NCI-H2196 (cell line): ENCODE measurements around the gene NUDT19.
"Not testable (repeated sequence)": the region's sequence is repeated elsewhere in the genome, so short reads cannot be mapped to it uniquely, and the experiment has no call there.

Experiments
- DNase-seq: peaks from one replicate; lab custom pipeline; 2025; ENCODE audit not compliant: unreplicated experiment; lab: John Stamatoyannopoulos, UW

Gene NUDT19

DNA sequence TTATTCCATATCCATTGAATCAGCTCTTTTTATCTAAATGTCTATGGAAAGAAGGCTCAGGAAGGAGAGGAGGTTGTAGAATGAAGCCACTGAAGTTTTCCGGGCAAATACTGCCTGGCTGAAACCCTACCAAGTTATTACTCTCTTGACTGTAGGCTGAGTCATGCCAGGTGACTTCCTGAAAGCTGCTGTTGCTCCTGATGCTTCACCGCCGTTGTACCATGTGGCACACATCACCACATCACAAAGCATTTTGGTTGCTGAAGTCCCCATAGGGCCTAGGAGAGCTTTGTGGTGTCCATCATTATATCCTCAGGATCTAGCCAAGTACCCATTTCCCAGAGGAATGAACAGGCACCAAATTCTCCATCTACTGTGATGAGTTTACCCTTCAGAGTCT, 16.8 kb downstream of the NUDT19 start:
- no peak for DNase-seq

DNA sequence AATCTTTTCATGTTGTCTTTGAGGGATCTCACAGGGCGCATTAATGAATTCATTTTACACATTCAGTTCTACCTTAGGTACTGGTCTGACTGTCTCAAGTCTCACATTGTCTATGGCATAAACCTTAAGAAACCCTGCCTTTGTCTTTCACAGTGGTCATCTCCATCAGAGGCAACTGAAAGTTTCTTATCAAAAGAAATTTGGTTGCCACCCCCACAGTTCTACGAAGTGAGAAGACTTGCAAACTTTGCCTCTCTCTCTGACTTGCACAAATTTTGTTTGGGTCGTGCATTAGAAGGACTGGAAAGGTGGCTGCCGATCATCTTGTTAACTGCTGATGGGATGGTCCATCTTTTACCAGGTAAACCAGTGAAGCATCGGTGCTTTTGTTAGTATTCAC, 17.4 kb downstream of the NUDT19 start:
- no peak for DNase-seq

DNA sequence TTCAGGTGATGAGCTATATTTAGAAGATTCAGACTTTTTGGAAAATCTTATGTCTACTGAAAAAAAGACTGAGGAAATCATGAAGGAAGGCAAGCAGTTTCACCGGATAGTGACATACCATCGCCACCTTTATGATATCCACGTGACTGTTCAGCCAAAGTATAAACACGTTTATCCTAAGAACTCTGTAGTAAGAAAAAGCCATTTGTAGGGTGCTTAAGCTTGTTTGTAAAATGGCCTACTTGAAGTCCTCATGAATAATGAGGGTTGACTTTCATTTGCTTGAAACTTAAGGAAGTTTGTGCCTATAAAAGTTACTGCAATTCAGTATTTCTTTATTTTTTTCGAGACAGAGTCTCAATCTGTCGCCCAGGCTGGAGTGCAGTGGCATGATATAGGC, 20.1 kb downstream of the NUDT19 start:
- no peak for DNase-seq

DNA sequence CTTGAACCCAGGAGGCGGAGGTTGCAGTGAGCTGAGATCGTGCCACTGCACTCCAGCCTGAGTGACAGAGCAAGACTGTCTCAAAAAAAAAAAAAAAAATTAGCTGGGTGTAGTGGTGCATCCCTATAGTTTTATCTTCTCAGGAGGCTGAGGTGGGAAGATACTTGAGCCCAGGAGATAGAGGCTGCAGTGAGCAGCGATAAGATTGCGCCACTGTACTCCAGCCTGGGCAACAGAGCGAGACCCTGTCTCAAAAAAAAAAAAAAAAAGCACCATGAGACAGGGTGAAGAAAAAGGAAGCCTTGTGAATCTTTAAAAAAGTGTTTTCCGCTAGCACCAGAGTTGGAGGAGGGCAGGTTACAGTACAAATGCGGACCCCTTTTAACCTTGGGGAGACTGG, 24.6 kb downstream of the NUDT19 start:
- not testable (repeated sequence) for DNase-seq

DNA sequence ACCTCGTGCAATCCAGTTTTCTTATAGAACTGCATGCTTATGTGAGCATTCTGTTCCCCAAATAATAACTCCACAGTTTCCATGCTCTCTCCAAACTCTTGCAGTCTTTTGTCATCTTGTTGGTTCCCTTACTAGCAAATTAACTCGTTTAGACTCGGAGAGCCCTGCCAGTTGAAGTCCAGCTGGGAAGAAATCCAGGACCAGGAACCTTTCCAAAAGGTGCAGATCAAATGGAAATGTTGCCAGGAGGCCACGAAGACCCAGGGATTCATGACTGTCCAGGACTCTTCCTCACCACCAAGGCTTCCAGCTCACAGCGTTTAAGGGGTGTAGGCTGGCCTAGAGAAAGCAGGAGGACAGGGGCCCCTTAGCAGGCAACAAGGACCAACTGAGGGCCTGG, 25.9 kb downstream of the NUDT19 start:
- DNase-seq: no peak

DNA sequence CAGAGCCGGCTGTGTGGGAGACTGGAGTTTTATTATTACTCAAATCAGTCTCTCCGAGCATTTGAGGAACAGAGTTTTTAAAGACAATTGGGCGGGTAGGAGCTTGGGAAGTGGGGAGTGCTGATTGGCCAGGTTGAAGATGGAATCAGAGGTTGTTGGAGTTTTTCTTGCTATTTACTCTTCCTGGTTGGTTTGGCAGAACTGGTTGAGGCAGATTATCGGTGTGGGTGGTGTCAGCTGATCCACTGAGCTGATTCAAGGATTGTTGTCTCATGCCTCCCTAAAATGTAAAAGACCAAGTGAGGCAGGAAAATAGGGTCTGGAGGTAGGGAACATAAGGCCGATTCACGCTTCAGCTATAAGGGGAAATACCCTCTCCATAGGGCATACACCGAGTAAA, 26.7 kb downstream of the NUDT19 start:
- no peak for DNase-seq

DNA sequence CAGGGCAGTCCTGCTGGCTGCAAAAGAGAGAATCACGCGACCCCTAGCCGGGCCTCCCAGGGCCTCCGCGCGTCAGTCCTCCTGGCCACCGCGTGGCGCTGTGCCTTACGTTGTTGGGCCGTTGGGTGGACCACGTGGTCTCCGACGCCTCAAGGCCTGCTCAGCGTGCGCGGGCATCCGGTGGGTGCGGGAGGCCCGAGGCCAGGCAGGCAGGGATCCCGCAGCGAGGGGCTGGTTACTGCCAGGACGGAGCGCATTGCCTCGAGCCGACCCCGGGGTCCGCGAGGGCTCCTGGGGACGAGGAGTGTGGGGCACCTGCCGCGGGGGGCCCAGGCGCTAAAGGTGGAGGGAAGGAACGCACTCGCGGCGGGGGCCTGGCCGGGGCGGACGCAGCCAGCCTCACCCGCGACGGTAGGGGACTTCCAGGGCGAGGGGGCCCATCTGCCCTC, 28.0 kb downstream of the NUDT19 start, which contains the start of gene TDRD12:
Gene TDRD12 (plus strand): TSS at position 157 of the 449 bp plus-strand sequence. CDS start 306 bp downstream, outside the sequence.
- no peak for DNase-seq

DNA sequence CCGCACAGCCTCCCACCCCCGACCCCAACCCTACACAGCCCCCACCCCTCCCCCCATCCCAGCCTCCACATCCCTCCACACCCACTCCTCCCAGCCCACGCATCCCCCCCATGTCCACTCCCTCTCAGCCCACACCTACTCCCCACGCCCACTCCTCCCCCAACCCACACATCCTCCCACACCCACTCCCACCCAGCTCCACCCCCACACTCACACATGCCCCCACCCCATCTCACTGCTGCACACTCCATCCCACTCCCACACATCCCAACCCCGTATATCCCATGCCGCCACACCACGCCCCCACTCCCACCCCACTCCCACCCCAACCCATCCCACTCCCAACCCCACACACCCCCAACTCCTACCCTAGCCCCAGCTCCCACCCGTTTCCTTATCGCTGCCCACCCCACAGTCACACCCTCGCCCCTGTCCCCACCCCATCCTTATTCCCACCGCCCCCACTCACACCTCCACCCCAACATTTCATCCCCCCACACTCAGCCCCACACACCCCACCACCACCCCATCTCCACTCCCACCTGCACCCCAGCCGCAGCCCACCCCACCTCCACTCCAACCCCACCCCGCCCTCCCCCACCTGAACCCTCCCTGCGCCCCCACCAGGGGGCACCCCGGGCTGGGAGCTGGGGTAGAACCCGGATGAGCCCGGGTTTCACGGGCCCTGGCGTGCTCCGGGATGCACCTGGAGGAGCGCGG, 28.8 kb downstream of the NUDT19 start:
- DNase-seq: no peak

DNA sequence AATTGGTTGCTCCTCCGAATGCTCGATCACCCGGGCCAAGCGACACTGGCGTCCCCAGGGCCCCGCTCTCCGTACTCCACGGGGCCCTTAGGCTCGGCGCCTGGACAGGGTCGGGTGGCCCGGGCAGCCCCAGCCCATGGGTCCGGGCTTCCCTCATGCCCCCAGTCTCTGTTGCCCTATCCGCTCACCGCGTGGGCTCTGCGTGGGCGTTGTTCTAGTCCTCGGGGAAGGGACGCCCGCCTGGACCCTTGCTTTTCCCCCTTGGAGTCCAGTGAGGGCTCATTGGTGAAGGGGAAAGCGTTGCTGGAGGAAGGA, 29.3 kb downstream of the NUDT19 start:
- DNase-seq: no peak

DNA sequence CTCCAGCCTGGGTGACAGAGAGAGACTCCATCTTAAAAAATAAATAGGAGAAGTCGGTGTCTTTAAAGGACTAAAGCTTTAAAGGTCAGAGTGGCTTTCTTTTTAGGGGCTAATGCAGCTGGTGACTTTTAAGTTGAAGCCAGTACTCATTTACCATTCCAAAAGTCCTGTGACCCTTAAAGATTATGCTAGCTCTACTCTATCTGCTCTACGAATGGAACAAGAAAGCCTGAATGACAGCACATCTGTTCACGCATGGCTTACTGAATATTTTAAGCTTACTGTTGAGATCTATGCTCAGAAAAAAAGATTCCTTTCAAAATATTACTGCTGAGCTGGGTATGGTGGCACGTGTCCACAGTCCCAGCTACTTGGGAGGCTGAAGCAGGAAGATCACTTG, 44.3 kb downstream of the NUDT19 start:
- no peak for DNase-seq

DNA sequence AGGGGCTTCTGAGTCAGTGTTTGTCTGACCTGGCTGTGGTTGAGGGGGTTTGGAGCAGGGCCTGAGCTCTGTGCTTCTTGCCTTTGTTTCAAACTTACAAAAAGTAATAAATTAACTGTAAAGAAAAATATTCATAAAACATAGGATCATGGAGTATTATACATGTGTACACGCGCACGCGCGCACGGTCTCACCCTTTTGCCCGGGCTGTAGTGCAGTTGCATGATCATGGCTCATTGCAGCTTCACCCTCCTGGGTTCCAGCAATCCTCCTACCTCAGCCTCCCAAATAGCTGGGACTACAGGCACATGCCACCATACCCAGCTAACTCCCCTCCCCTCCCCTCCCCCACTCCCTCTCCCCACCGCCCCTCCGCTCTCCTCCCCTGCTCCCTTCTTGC, 51.4 kb downstream of the NUDT19 start:
- DNase-seq: no peak

DNA sequence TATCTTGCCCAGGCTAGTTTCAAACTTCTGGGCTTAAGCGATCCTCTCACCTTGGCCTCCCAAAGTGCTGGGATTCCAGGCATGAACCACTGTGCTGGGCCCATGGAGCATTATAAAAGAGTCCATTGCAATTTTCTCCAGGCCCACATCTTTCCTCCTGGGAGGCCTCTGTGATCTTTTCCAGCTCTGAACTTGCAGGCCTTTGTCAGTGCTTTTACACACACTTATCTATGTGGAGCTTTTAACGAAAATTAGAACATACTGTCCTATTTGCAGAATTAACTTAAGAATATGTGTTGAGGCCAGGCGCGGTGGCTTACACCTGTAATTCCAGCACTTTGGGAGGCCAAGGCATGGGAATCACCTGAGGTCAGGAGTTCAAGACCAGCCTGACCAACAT, 51.8 kb downstream of the NUDT19 start:
- no peak for DNase-seq

DNA sequence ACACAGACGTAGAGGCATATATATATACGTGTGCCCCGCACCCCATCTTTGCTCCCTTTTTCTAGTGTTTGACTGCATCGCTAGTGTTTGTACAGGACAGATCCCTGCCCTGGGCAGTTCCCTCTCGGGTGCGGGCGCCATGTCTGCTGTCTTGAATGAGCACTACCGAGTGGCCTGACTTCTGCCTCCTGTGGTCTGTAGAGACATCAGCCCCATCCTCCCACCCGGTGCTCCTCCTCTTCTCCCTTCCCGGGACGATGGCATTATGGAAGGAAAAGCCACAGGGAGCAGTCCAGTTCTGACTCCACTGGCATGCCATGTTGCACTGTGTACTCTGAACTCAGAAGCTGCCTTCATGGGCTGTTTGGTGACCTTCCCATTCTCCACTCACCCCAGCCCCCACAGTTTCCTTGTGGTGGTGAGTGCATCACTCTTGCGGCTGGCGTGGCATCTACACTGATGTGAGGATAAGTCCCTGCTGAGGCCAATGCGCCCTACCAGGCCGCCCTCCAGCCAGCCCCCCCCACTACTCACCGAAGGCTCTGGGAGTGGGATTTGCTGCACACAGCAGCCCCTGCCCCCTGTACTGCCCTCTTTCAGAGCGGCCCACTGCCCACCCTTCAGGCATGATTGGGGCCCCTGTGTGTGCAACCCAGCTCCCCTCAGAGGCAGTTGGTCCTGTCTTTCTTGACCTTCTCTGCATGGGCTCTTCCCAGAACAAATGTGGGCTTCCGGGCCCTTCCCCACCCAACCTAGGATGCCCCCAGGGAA, 53.1 kb downstream of the NUDT19 start:
- no peak for DNase-seq

DNA sequence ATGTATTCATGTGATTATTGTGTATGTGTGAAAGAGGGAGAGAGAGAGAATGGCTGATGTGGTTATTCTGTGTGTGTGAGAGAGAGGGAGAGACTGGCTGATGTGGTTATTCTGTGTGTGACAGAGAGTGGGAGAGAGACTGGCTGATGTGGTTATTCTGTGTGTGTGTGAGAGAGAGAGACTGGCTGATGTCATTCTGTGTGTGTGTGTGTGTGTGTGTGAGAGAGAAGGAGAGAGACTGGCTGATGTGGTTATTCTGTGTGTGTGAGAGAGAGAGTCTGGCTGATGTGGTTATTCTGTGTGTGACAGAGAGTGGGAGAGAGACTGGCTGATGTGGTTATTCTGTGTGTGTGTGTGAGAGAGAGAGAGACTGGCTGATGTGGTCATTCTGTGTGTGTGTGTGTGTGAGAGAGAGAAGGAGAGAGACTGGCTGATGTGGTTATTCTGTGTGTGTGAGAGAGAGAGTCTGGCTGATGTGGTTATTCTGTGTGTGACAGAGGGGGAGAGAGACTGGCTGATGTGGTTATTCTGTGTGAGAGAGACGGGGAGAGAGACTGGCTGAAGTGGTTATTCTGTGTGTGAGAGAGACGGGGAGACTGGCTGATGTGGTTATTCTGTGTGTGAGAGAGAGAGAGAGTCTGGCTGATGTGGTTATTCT, 54.1 kb downstream of the NUDT19 start:
- not testable (repeated sequence) for DNase-seq

DNA sequence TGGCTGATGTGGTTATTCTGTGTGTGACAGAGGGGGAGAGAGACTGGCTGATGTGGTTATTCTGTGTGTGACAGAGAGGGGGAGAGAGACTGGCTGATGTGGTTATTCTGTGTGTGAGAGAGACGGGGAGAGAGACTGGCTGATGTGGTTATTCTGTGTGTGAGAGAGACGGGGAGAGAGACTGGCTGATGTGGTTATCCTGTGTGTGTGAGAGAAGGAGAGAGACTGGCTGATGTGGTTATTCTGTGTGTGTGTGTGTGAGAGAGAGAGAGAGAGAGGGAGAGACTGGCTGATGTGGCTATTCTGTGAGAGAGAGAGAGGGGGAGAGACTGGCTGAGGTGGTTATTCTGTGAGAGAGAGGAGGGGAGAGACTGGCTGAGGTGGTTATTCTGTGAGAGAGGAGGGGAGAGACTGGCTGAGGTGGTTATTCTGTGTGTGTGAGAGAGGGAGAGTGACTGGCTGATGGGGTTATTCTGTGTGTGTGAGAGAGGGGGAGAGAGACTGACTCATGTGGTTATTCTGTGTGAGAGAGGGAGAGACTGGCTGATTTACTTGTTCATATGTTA, 55.1 kb downstream of the NUDT19 start:
- not testable (repeated sequence) for DNase-seq

DNA sequence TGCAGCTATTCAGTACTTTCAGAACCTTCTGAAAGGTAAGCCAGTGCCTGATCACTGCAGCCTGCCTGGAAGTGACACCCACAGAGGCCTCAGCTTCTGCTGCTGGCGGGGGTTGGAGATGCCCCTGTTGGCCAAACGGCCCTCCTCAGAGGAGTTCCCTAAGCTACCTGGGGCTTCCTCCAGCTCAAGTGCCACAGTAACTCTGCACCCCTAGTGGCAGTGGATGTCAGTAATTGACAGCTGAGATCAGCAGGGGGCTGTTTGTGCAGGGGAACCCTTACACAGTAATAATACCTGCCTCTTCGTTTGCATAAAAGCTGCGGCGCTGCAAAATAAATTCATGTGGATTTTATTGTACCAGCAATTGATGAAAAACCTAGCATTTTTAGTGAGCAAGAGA, 56.9 kb downstream of the NUDT19 start:
- DNase-seq: no peak

DNA sequence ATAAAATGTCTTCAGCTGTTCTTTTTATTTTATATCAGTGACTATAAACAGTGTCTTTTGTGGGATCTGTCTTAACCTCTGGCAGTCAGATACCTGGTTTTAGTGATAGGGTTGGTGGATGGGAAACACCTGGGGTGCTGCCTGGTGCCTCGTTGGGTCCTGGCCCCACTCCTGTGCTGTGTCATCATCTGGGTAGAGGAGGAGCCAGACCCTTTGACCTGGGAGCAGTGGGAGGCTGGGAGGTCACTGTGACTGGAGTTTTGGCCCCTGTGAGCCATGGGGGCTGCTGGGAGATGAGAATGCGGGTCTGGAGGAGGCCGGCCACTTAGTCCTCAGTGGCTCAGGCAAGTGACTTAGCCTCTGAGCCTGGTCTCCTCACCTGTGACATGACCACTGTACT, 57.3 kb downstream of the NUDT19 start:
- DNase-seq: no peak

DNA sequence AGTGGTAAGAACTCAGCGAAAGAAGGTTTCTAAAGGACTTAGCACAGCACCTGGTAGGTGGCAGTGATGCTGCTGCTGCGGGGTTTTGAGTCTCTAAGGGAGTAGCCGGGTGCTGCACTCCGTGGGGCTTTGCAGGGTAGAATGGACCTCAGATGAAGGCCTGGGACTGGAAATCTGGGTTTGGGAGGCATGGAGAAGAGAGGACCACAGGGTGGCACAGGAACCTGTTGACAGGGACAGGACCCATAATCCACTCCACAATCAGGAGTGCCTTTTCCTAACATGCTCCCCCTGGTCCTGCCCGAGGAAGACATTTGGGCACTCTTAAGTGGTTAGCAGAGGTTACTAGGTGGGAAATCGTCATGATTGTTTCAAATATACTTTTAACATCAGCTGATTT, 57.7 kb downstream of the NUDT19 start:
- no peak for DNase-seq

DNA sequence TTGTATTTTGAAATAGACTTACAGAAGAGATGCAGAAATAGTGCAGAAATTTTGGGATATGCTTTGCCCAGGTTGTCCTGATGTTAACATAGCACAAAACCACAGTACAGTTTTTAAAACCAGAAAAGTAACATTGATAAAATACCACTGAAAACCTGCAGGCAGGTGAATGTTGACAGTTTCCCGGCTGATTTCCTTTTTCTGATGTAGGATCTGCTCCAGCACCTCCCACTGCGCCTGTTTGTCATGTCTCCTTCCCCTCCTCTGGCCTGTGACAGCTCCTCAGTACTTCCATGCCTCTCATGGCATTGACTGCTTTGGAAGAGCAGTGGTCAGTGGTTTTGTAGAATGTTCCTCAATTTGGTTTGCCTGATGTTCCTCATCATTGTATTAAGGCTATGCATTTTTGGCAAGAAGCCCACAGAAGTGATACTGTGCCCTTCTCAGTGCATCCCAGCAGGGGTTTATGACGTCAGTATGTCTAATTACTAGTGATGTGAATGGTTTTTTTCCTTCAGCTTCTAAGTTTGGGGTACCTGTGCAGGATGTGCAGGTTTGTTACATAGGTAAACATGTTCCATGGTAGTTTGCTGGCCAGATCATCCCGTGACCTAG, 58.9 kb downstream of the NUDT19 start:
- no peak for DNase-seq

DNA sequence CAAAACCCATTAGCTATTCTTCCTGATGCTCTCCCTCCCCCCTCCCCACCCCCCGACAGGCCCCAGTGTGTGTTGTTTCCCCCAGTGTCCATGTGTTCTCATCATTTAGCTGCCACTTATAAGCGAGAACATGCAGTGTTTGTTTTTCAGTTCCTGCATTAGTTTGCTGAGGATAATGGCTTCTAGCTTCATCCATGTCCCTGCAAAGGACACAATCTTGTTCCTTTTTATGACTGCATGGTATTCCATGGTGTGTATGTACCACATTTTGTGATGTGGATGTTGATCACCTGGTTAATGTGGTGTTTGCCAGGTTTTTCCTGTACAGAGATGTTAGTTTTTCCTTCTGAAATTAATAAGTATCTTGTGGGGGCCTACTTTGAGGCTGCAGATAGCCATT, 59.4 kb downstream of the NUDT19 start:
- DNase-seq: no peak

DNA sequence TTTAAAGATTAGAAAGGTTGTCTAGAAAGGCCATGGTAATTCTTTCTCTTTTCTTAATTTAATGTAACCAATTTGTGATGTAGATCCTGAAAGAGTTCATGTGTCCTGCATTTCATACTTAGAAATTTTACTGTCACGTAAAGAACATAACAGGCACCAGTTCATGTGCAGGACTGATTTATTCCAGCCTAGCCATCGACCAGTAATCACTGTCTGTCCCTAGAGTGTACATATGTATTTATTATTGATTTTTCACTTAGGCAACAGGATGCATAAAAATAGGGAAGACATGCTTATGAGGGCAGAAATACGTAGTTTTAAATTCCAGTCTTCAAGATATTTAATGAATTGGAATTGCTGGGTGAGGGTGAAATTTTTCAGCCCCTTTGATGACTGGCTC, 65.6 kb downstream of the NUDT19 start:
- DNase-seq: no peak
